CD4-positive, alpha-beta T cell treated with Interleukin-17A for 4 hours (primary cell): Measurements from ENCODE around the gene MIXL1.
"Not testable (repeated sequence)": the region's sequence is repeated elsewhere in the genome, so short reads cannot be mapped to it uniquely, and the experiment has no call there.

Experiments used
- DNase-seq: peaks from one replicate; pipeline ENCODE4 v3.0.0-alpha.2; 2020; ENCODE audit warnings: mixed read lengths

MIXL1 gene

DNA sequence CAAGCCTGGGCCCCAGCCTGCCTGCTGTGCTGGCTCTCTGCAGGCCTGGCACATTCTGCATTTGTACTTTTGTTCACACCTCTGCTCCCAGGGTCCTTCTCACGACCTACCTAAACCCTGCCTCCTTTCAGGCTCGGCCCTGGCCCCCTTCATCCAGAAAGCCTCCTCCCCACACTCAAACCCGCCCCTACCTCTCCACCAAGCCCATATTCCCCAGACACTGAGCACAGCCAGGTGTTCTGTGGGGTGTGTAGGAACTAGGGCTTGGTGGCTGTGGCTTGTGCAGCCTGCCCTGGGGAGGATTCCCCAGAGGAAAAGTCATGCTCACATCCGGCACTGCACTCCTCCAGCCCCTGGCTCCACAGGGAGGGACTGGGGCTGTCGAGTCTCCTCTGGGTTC lies 8.2 kb upstream of the MIXL1 start:
- DNase-seq, result no peak

DNA sequence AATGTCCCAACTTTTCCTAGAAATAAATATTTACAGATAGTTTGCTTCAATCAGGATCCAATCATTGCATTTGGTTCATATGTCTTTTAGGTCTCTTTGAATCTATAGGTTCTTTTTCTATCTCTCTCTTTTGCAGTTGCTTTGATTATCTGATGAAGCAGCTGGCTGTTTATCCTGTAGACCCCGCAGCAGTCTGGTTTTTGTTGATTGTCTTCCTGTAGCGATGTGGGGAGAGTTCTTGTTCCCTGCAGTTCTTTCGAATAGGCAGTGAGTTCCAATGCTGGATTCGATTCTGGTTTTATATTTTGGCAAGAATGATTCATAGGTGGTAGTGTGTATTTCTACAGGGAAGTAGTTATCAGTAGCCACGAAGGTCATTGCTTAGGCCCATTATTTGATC lies 7.4 kb upstream of the MIXL1 start:
- no peak for DNase-seq

- no peak for DNase-seq
Observed at GRCh38 chr1:226217273-226217672, 6.2 kb upstream of the MIXL1 start.

GRCh38 chr1:226220473-226221189 lies 2.8 kb upstream of the MIXL1 start:
- DNase-seq, result no peak

- DNase-seq, result no peak
Observed at GRCh38 chr1:226222686-226223085, 778 bp upstream of the MIXL1 start.

DNA sequence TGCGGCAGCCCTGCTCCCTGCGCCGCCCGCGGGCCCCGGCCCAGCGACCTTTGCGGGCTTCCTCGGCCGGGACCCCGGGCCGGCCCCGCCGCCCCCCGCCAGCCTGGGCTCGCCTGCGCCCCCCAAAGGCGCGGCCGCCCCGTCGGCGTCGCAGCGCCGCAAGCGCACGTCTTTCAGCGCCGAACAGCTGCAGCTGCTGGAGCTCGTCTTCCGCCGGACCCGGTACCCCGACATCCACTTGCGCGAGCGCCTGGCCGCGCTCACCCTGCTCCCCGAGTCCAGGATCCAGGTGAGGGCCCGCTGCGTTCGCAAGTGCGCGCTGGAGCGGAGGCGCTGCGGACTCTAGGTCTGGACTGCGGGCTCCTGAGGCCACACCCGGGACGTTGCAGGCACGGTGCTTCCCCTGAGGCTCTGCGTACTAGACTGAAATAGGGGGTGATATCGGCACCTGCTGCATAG lies 351 bp downstream of the MIXL1 start:
- peak; percentile 11 for DNase-seq

GRCh38 chr1:226226601-226227000 lies 3.1 kb downstream of the MIXL1 start:
- DNase-seq, result no peak

GRCh38 chr1:226233293-226233692 lies 9.8 kb downstream of the MIXL1 start:
- DNase-seq, result no peak

GRCh38 chr1:226233806-226234205 lies 10.3 kb downstream of the MIXL1 start:
- no peak for DNase-seq

DNA sequence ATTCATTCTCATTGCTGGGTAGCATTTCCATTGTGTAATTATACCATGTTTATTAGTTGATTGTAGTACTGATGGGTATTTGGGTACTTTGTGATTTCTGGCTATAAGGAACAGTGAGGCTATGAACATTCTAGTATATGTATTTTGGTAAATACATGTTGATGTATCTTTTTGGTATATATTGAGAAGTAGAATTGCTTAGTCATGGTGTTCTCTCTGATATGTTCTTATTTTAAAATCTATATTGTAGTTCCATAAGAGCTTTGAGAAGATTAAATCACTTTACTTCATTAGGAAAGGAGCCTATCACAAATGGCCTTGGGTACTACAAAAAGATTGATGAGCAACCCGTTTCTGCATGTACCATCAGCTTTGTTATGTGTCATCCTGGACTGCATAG lies 13.4 kb downstream of the MIXL1 start:
- DNase-seq, result no peak

- DNase-seq, result no peak
Observed at GRCh38 chr1:226239421-226239820, 16.0 kb downstream of the MIXL1 start.

- no peak for DNase-seq
Observed at GRCh38 chr1:226248091-226248490, 24.6 kb downstream of the MIXL1 start.

DNA sequence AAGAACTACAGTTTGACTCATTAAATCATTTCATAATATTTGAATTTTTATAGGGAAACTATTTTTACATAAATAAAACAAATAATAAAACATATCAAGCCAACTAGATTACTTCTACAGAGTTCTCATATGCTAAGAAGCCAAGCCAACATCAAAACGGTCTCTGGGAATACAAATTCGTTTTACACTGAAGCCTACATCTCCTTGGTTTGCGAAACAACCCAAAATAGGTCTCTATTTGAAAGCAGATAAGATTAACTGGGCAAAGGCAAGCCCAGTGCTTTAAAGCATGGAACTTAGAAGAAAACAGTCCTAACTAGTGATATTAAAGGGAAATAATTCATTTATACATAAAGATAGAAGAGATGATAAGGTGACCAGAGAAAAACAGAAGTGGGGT lies 25.3 kb downstream of the MIXL1 start:
- DNase-seq, result no peak

GRCh38 chr1:226250511-226250910 lies 27.0 kb downstream of the MIXL1 start:
- no peak for DNase-seq

GRCh38 chr1:226252841-226253240 lies 29.4 kb downstream of the MIXL1 start:
- DNase-seq, result not testable (repeated sequence)

DNA sequence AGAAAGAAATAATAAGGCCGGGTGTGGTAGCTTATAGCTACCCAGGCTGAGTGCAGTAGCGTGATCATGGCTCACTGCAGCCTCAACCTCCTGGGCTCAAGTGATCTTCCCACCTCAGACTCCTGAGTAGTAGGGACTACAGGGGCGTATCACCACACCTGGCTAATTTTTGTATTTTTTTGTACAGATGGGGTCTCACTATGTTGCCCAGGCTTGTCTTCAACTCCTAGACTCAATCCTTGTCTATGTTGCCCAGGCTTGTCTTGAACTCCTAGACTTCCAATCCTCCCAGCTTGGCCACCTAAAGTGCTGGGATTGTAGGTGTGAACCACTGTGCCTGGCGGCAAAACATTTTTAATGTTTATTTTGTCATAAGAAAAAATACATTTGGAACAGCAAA lies 30.5 kb downstream of the MIXL1 start:
- DNase-seq, result no peak

DNA sequence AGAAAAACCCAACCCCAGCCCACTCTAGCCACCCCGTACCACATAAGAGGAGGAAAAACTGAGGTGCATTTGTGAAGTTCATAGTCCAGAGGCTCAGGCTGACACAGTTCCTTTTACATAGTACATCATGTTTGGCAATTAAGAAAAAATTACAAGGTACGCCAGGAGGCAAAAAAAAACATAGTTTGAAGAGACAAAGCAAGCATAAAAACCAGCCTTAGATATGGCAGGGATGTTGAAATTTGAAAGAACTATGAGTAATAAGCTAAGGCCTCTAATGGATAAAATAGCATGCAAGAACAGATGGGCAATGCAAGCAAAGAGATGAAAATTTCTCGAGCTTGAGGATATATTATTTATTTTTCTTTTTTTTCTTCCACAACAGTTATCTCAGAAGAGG lies 31.9 kb downstream of the MIXL1 start:
- no peak for DNase-seq

DNA sequence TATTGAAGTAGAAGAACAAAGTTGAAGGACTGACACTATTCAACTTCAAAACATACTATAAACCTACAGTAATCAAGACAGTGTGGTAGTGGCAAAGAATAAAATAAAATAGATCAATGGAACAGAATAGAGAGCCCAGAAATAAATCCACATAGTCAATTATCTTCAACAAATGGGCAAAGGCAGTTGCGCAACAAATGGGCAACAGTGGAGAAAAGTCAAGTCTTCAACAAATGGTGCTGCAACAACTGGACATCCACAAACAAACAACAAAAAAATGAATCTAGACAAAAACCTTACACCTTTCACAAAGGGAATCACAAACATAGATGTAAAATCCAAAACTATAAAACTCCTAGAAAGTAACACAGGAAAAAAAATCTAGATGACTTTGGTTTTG lies 38.4 kb downstream of the MIXL1 start:
- no peak for DNase-seq

- DNase-seq, result no peak
Observed at GRCh38 chr1:226268421-226269124, 45.1 kb downstream of the MIXL1 start.

DNA sequence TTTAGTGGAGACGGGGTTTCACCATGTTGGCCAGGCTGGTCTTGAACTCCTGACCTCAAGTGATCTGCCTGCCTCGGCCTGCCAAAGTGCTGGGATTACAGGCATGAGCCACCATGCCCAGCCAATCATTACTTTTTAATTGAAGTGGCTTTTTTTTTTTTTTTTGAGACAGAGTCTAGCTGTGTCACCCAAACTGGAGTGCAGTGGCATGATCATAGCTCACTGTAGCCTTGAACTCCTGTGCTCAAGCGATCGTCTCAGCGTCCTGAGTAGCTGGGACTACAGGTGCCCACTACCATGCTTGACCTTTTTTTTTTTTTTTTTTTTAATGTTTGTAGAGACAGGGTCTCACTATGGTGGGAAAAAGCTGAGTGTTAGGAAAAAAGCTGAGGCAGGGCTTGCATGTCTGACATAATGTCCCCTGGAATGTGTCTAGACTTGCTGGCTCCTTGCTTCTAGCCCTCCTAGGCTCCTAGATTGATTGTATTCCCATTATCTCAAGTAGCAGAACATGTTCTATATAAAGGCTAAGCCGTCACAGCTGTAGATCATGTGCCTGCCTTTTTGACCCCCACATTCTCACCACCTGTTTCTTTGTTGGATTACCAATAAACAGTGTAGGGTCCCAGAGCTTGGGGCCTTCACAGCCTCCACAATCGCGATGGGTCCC lies 48.9 kb downstream of the MIXL1 start:
- DNase-seq, result not testable (repeated sequence)

GRCh38 chr1:226274138-226274537 lies 50.7 kb downstream of the MIXL1 start:
- DNase-seq, result no peak

DNA sequence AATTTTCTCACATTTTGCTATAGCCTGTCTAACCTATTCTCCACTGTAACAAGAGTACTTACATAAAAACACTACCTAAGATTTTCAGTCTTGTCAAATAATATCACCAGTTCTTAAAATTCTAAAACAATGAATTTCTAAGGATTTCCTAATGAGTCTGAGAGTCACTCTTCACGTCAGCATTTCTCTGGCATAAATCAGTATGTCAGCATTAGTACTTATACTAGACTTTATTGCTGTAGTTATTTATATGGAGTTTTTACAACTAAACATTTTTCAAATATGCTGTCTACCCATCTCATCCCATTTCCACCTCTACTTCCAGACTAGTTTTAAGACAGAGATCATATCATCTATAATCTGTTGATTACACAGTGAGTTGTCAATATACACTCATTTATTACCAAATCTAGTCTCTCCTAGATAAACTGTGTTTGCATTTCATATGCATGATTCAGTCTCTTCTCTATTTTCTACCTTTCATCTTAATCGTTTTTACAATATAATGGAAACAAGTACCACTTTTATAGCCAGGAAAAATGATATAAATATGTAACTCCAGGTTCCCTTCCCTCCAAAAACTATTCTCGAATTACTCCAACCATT lies 52.7 kb downstream of the MIXL1 start:
- no peak for DNase-seq
